H54 (cell line): ENCODE results near the gene LSAMP.
"Not testable (repeated sequence)": the region's sequence is repeated elsewhere in the genome, so short reads cannot be mapped to it uniquely, and the experiment has no call there.

Experiments used
- DNase-seq: peaks from one replicate; pipeline ENCODE4 v3.0.0; 2011; ENCODE audit warnings: low spot score, mixed read lengths; ENCODE audit not compliant: insufficient read length
- FAIRE-seq: peaks from 3 replicates; lab custom pipeline; 2011; peaks lifted over from hg19 to GRCh38; lab: Jason Lieb, UNC
- POLR2A ChIP-seq: IDR thresholded peaks from 2 replicates; pipeline ENCODE4 v1.6.1; 2011; ENCODE audit warnings: low read depth, mild to moderate bottlenecking, low read length

LSAMP gene

GRCh38 chr3:116114586-116114985 is 330.7 kb downstream of the LSAMP start:
- no peak for TF ChIP-seq POLR2A
- FAIRE-seq (no peak), DNase-seq (no peak)

- DNase-seq (no peak), FAIRE-seq (no peak)
- no peak for TF ChIP-seq POLR2A
Measured at GRCh38 chr3:116112696-116113095, 332.6 kb downstream of the LSAMP start.

- FAIRE-seq, result no peak
- TF ChIP-seq POLR2A, result no peak
- no peak for DNase-seq
Measured at GRCh38 chr3:116111765-116112164, 333.5 kb downstream of the LSAMP start.

- TF ChIP-seq POLR2A, result no peak
- DNase-seq (no peak), FAIRE-seq (no peak)
Measured at GRCh38 chr3:116103868-116104530, 341.3 kb downstream of the LSAMP start.

GRCh38 chr3:116102037-116102436 is 343.2 kb downstream of the LSAMP start:
- DNase-seq (no peak), FAIRE-seq (no peak)
- TF ChIP-seq POLR2A, result no peak

- no peak for TF ChIP-seq POLR2A
- DNase-seq (no peak), FAIRE-seq (no peak)
Measured at GRCh38 chr3:116097226-116097625, 348.1 kb downstream of the LSAMP start.

- no peak for FAIRE-seq
- no peak for TF ChIP-seq POLR2A
- DNase-seq, result no peak
Measured at GRCh38 chr3:116096631-116097030, 348.7 kb downstream of the LSAMP start.

GRCh38 chr3:116093374-116093773 is 351.9 kb downstream of the LSAMP start:
- no peak for FAIRE-seq
- DNase-seq, result no peak

GRCh38 chr3:116087426-116087825 is 357.9 kb downstream of the LSAMP start:
- no peak for DNase-seq
- TF ChIP-seq POLR2A, result no peak
- no peak for FAIRE-seq

More at GRCh38 chr3:116093374-116093773, 351.9 kb downstream of the LSAMP start:
- no peak for TF ChIP-seq POLR2A

GRCh38 chr3:116084999-116085791 is 360.1 kb downstream of the LSAMP start:
- TF ChIP-seq POLR2A, result no peak
- FAIRE-seq, result no peak
- DNase-seq, result no peak

- FAIRE-seq (no peak), DNase-seq (no peak)
- no peak for TF ChIP-seq POLR2A
Measured at GRCh38 chr3:116083683-116084082, 361.6 kb downstream of the LSAMP start.

GRCh38 chr3:116078561-116078960 is 366.7 kb downstream of the LSAMP start:
- FAIRE-seq, result no peak
- no peak for DNase-seq
- TF ChIP-seq POLR2A, result no peak

- FAIRE-seq (no peak), DNase-seq (no peak)
- TF ChIP-seq POLR2A, result no peak
Measured at GRCh38 chr3:116077557-116077956, 367.7 kb downstream of the LSAMP start.

- DNase-seq, result no peak
- FAIRE-seq, result no peak
- TF ChIP-seq POLR2A, result no peak
Measured at GRCh38 chr3:116077059-116077458, 368.2 kb downstream of the LSAMP start.

GRCh38 chr3:116070516-116071278 is 374.6 kb downstream of the LSAMP start:
- not testable (repeated sequence) for DNase-seq, FAIRE-seq
